Measurements from ENCODE around the gene BHLHA15.

The BHLHA15 gene

DNA sequence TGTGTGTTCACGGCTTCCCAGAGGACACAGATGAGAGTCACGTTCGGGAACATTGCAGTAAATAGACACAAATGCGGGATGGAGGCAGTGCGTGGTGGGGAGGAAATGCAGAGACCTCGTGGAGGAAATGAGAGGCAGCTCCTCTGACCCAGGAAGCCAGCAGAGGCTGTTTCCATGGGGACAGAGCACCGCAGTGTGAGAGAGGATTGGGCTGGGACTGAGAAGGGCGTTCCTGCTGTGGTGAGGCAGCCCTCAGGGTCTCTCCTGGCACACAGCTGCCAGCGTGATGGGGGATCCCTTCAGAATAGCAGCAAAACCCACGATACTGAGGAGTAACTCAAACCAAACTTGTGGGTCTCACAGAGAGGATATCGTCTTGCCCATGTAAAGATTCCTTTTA is 21.7 kb upstream of the BHLHA15 start:
- peaks cover 72% of the 10 kb centered on the region for H3K36me3 ChIP-seq
- TF ChIP-seq, protein P1, sequence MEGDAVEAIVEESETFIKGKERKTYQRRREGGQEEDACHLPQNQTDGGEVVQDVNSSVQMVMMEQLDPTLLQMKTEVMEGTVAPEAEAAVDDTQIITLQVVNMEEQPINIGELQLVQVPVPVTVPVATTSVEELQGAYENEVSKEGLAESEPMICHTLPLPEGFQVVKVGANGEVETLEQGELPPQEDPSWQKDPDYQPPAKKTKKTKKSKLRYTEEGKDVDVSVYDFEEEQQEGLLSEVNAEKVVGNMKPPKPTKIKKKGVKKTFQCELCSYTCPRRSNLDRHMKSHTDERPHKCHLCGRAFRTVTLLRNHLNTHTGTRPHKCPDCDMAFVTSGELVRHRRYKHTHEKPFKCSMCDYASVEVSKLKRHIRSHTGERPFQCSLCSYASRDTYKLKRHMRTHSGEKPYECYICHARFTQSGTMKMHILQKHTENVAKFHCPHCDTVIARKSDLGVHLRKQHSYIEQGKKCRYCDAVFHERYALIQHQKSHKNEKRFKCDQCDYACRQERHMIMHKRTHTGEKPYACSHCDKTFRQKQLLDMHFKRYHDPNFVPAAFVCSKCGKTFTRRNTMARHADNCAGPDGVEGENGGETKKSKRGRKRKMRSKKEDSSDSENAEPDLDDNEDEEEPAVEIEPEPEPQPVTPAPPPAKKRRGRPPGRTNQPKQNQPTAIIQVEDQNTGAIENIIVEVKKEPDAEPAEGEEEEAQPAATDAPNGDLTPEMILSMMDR (IDR thresholded peaks at IDR 0.05), result no peak
- no peak overlapping the region for H3K4me3 ChIP-seq (ENCODE audit: low read depth in 1 of 2, low read length in 1 of 2)
- H3K27ac ChIP-seq, result no peak overlapping the region
- no peaks in the 10 kb centered on the region for H3K27me3 ChIP-seq
- H3K9me3 ChIP-seq, result no peaks in the 10 kb centered on the region
- H3K4me1 ChIP-seq (ENCODE audit: control insufficient read depth in 1 of 2, insufficient read depth in 1 of 2, low read depth in 1 of 2, low read length in 1 of 2), result peaks cover 2 to 4% of the 10 kb centered on the region in 2 experiments

DNA sequence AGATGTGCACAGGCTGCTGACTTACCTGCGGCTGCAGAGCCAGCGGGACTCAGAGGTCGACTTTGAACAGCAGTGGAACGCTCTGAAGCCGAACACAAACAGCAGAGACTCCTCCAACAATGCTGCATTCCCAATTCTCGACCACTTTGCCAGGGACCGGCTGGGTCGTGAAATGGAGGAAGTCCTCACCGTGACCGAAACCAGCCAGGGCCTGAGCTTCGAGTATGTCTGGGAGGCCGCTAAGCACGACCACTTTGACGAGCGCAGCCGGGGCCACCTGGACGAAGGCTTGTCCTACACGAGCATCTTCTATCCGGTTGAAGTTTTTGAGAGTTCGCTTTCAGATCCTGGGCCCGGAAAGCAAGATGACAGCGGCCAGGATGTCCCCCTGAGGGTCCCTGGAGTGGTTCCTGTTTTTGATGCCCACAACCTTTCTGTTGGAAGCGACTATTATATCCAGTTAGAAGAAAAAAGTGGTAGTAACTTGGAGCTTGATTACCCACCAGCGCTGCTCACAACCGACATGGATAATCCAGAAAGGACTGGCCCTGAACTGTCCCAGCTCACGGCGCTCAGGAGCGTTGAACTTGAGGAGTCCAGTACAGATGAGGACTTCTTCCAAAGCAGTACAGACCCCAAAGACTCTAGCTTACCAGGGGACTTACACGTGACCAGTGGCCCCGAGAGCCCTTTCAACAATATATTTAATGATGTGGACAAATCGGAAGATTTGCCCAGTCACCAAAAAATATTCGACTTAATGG is 19.4 kb upstream of the BHLHA15 start:
- TF ChIP-seq, protein P1 (IDR thresholded peaks at IDR 0.05), result no peak
- Histone ChIP-seq H3K36me3 (peaks cover 88% of the 10 kb centered on the region), H3K27ac (no peak overlapping the region), H3K4me3 (ENCODE audit: low read depth in 1 of 2, low read length in 1 of 2) (no peak overlapping the region), H3K4me1 (ENCODE audit: control insufficient read depth in 1 of 2, insufficient read depth in 1 of 2, low read depth in 1 of 2, low read length in 1 of 2) (peaks cover 0 to 2% of the 10 kb centered on the region in 2 experiments), H3K9me3 (no peaks in the 10 kb centered on the region), H3K27me3 (no peaks in the 10 kb centered on the region)

DNA sequence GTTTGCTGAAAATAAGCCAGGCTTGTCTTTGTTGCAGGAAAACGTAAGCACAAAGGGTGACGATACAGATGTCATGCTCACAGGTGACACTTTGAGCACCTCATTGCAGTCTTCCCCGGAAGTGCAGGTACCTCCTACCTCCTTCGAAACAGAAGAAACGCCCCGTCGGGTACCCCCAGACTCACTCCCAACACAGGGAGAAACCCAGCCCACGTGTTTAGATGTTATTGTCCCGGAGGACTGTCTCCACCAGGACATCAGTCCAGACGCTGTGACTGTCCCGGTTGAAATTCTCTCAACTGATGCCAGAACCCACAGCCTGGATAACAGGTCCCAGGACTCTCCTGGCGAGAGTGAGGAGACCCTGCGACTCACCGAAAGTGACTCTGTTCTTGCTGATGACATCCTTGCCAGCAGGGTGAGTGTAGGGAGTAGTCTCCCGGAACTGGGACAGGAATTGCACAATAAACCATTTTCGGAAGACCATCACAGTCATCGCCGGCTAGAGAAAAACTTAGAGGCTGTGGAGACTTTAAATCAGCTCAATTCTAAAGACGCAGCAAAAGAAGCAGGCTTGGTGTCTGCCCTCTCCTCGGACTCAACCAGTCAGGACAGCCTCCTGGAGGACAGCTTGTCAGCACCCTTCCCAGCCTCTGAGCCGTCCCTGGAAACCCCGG is 18.3 kb upstream of the BHLHA15 start:
- Histone ChIP-seq H3K27ac (no peak overlapping the region), H3K27me3 (no peaks in the 10 kb centered on the region), H3K9me3 (no peaks in the 10 kb centered on the region), H3K4me1 (ENCODE audit: control insufficient read depth in 1 of 2, insufficient read depth in 1 of 2, low read depth in 1 of 2, low read length in 1 of 2) (peaks cover 0 to 2% of the 10 kb centered on the region in 2 experiments), H3K36me3 (peaks cover 89% of the 10 kb centered on the region), H3K4me3 (ENCODE audit: low read depth in 1 of 2, low read length in 1 of 2) (no peak overlapping the region)
- TF ChIP-seq, protein P1 (IDR thresholded peaks at IDR 0.05), result no peak

DNA sequence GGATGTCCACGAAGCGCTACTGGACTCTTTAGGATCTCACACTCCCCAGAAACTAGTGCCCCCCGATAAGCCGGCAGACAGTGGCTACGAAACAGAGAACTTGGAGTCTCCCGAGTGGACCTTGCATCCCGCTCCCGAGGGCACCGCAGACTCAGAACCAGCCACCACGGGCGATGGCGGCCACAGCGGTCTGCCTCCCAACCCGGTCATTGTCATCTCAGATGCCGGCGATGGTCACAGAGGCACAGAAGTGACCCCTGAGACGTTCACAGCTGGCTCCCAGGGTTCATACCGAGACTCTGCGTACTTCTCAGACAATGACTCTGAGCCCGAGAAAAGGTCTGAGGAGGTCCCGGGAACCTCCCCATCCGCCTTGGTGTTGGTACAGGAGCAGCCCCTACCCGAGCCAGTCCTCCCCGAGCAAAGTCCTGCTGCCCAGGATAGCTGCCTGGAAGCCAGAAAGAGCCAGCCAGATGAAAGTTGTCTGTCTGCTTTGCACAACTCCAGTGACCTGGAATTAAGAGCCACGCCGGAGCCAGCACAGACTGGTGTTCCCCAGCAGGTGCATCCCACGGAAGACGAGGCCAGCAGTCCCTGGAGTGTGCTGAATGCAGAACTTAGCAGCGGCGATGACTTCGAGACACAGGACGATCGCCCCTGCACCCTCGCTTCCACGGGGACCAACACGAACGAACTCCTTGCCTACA is 17.6 kb upstream of the BHLHA15 start:
- Histone ChIP-seq H3K4me3 (ENCODE audit: low read depth in 1 of 2, low read length in 1 of 2) (no peak overlapping the region), H3K9me3 (no peaks in the 10 kb centered on the region), H3K4me1 (ENCODE audit: control insufficient read depth in 1 of 2, insufficient read depth in 1 of 2, low read depth in 1 of 2, low read length in 1 of 2) (peaks cover 0 to 2% of the 10 kb centered on the region in 2 experiments), H3K36me3 (peaks cover 87% of the 10 kb centered on the region), H3K27me3 (no peaks in the 10 kb centered on the region), H3K27ac (no peak overlapping the region)
- TF ChIP-seq, protein P1 (IDR thresholded peaks at IDR 0.05), result no peak

DNA sequence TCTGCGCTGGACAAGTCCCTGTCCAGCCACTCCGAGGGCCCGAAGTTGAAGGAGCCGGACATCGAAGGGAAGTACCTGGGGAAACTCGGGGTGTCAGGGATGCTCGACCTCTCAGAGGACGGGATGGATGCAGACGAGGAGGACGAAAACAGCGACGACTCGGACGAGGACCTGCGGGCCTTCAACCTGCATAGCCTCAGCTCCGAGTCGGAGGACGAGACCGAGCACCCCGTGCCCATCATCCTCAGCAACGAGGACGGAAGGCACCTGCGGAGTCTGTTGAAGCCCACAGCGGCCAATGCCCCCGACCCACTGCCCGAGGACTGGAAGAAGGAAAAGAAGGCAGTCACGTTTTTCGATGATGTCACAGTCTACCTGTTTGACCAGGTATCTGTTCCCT is 17.1 kb upstream of the BHLHA15 start:
- peaks cover 0 to 2% of the 10 kb centered on the region in 2 experiments for H3K4me1 ChIP-seq (ENCODE audit: control insufficient read depth in 1 of 2, insufficient read depth in 1 of 2, low read depth in 1 of 2, low read length in 1 of 2)
- no peaks in the 10 kb centered on the region for H3K9me3 ChIP-seq
- H3K36me3 ChIP-seq, result peaks cover 84% of the 10 kb centered on the region
- H3K27me3 ChIP-seq, result no peaks in the 10 kb centered on the region
- H3K4me3 ChIP-seq (ENCODE audit: low read depth in 1 of 2, low read length in 1 of 2), result no peak overlapping the region
- H3K27ac ChIP-seq, result no peak overlapping the region
- TF ChIP-seq, protein P1 (IDR thresholded peaks at IDR 0.05), result no peak

Measured in neutrophil (primary cell).